SU-DHL-6 (cell line): ENCODE results near the gene SPRY1.

ENCODE experiments used
- CTCF ChIP-seq: fragments of 200-600 bp; sonication (generic); IDR thresholded peaks from one replicate; pipeline ENCODE4 v1.5.1; 2017; ENCODE audit warnings: antibody characterized with exemption, mild to moderate bottlenecking, low read length, moderate library complexity; ENCODE audit not compliant: insufficient read depth, poor library complexity, severe bottlenecking
- EZH2phosphoT487 ChIP-seq: fragments of 200-600 bp; sonication (generic), shearing (Covaris generic); conservative IDR thresholded peaks from 2 replicates; pipeline ENCODE4 v1.6.1; 2018; ENCODE audit warnings: mild to moderate bottlenecking, antibody characterized with exemption, low read length, moderate library complexity, mixed read lengths

- TF ChIP-seq CTCF = no peak
- no peak for TF ChIP-seq EZH2phosphoT487
Measured at GRCh38 chr4:123379392-123379791, 17.2 kb upstream of the SPRY1 start.
